Skeletal muscle tissue (tissue), 4 donors: ENCODE data around the gene TRIO. TPM values are rescaled to one million over a fixed set of nuclear protein-coding genes. Genes with fewer than 3 reads are reported as not detected.
A peak's percentile ranks its signal among the peaks of the same experiment; 100 is the strongest.

Experiments
- H3K27ac ChIP-seq: one replicate; pipeline ENCODE4 v1.7.0; 2013; ENCODE audit warnings: mild to moderate bottlenecking, low read depth, low read length, inconsistent platforms
- H3K27me3 ChIP-seq, 3 donors: one replicate each; pipeline ENCODE4 v1.7.0; 2013; ENCODE audit warnings: low read length in 3 of 3; ENCODE audit not compliant: control insufficient read depth in 3 of 3, insufficient read depth in 3 of 3
- H3K36me3 ChIP-seq, 3 donors: one replicate each; pipeline ENCODE4 v1.7.0; 2013; ENCODE audit warnings: low read length in 3 of 3; ENCODE audit not compliant: control insufficient read depth in 3 of 3, insufficient read depth in 3 of 3
- H3K4me1 ChIP-seq, 3 donors: one replicate each; pipeline ENCODE4 v1.7.0; 2013; ENCODE audit warnings: low read length in 3 of 3, mild to moderate bottlenecking in 3 of 3; ENCODE audit not compliant: control insufficient read depth in 3 of 3, insufficient read depth in 3 of 3
- H3K4me3 ChIP-seq, 3 donors: one replicate each; pipeline ENCODE4 v1.7.0; 2013; ENCODE audit warnings: low read length in 3 of 3
- H3K9ac ChIP-seq, 3 donors: one replicate each; pipeline ENCODE4 v1.7.0; 2013; ENCODE audit warnings: low read length in 3 of 3, mild to moderate bottlenecking in 3 of 3, moderate library complexity in 2 of 3, low read depth in 1 of 3
- H3K9me3 ChIP-seq, 3 donors: one replicate each; pipeline ENCODE4 v1.7.0; 2013; ENCODE audit warnings: low read length in 3 of 3; ENCODE audit not compliant: control insufficient read depth in 3 of 3
- total RNA-seq: library from RNA; depleted of rRNA; stranded (reverse); fragments of >200 nt; gene quantifications from one replicate; pipeline ENCODE4 v1.2.3, GENCODE V29; 2014
- donor health status: Osteomylitis.

The TRIO gene
- total RNA-seq, 1 donor from 2014 or later: 200 TPM

GRCh38 chr5:14218897-14219573 is 75.9 kb downstream of the TRIO start:
- Histone ChIP-seq H3K27me3 (no peaks in the 10 kb centered on the region), H3K27ac (no peak overlapping the region), H3K4me1 (peaks cover 41 to 55% (median 51%) of the 10 kb centered on the region in 3 donors), H3K4me3 (no peak overlapping the region), H3K36me3 (no peaks in the 10 kb centered on the region), H3K9me3 (no peaks in the 10 kb centered on the region), H3K9ac (peak overlapping the region in 1 of 3 donors; percentile 45)

DNA sequence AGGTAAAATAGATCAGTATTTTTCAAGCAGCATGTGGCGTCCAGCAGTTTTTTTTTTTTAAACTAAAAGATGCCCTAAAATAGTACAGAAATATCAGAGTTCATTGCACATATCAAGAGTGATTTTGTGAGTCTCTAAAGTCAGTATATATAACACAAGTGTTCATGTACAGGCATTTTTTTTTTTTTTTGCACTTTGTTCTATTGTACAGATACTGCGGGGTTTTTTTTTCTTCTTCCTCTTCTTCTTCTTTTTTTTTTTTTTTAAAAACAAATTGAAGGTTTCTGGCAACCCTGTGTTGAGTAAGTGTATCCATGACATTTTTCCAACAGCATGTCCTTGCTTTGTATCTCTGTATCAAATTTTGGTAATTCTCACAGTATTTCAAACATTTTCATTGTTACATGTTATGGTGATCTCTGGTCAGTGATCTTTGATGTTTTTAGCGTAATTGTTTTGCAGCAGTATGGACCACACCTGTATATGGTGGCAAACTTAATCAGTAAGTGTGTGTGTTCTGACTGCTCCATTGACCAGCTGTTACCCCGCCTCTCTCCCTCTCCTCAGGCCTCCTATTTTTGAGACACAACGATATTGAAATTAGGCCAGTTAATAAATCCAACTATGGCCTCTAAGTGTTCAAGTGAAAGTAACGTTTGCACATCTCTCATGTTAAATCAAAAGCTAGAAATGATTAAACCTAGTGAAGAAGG is 76.8 kb downstream of the TRIO start:
- Histone ChIP-seq H3K36me3 (no peaks in the 10 kb centered on the region), H3K4me1 (peaks cover 41 to 53% (median 51%) of the 10 kb centered on the region in 3 donors), H3K27ac (no peak overlapping the region), H3K9me3 (no peaks in the 10 kb centered on the region), H3K9ac (no peak overlapping the region), H3K27me3 (no peaks in the 10 kb centered on the region), H3K4me3 (no peak overlapping the region)

- Histone ChIP-seq H3K4me3 (no peak overlapping the region), H3K9ac (no peak overlapping the region), H3K9me3 (no peaks in the 10 kb centered on the region), H3K36me3 (no peaks in the 10 kb centered on the region), H3K4me1 (peaks cover 41 to 53% (median 51%) of the 10 kb centered on the region in 3 donors), H3K27me3 (no peaks in the 10 kb centered on the region), H3K27ac (no peak overlapping the region)
These were observed 77.5 kb downstream of the TRIO start for GRCh38 chr5:14220642-14221041.

DNA sequence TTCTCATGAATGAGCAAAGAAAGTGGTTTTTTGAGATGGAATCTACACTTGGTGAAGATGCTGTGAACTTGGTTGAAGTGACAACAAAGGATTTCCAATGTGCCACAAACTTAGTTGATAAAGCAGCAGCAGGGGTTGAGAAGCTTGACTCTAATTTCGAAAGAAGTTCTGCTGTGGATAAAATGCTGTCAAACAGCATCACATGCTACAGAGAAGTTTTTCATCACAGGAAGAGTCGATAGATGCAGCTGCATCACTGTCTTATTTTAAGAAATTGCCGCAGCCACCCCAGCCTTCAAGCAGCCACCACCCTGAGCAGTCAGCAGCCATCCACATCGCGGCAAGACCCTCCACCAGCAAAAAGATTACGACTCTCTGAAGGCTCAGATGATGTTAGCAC is 78.6 kb downstream of the TRIO start:
- Histone ChIP-seq H3K4me1 (peaks cover 37 to 50% (median 48%) of the 10 kb centered on the region in 3 donors), H3K36me3 (no peaks in the 10 kb centered on the region), H3K27me3 (no peaks in the 10 kb centered on the region), H3K9me3 (no peaks in the 10 kb centered on the region), H3K27ac (no peak overlapping the region), H3K4me3 (no peak overlapping the region), H3K9ac (no peak overlapping the region)

- Histone ChIP-seq H3K4me1 (peaks cover 37 to 50% (median 48%) of the 10 kb centered on the region in 3 donors), H3K27me3 (no peaks in the 10 kb centered on the region), H3K4me3 (no peak overlapping the region), H3K9ac (no peak overlapping the region), H3K27ac (no peak overlapping the region), H3K9me3 (no peaks in the 10 kb centered on the region), H3K36me3 (no peaks in the 10 kb centered on the region)
These were observed 79.1 kb downstream of the TRIO start for GRCh38 chr5:14222206-14222605.

DNA sequence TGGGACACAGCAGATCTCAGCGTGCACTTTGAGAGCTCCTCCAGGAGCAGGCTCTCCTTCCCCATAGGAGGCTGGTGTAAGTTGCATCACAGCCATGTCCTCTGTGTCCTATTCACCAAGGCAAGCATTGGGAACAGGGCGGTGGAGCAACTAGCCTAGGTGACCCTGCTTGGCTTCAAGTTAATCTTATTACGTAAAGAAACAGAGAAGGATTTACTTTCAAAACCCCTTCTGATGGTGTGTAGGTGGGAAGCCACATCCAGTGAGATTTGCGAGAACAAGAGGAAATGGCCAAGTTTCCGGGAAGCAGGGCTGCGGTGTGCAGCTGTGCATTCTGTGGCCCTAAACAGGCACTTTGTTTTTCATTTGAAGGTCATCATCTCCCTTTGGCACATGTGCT is 80.2 kb downstream of the TRIO start:
- no peak overlapping the region for H3K9ac ChIP-seq
- H3K36me3 ChIP-seq: no peaks in the 10 kb centered on the region
- H3K4me1 ChIP-seq: peaks cover 43 to 50% (median 47%) of the 10 kb centered on the region in 3 donors
- no peak overlapping the region for H3K4me3 ChIP-seq
- H3K9me3 ChIP-seq: no peaks in the 10 kb centered on the region
- peak overlapping the region; percentile 29 for H3K27ac ChIP-seq
- no peaks in the 10 kb centered on the region for H3K27me3 ChIP-seq

DNA sequence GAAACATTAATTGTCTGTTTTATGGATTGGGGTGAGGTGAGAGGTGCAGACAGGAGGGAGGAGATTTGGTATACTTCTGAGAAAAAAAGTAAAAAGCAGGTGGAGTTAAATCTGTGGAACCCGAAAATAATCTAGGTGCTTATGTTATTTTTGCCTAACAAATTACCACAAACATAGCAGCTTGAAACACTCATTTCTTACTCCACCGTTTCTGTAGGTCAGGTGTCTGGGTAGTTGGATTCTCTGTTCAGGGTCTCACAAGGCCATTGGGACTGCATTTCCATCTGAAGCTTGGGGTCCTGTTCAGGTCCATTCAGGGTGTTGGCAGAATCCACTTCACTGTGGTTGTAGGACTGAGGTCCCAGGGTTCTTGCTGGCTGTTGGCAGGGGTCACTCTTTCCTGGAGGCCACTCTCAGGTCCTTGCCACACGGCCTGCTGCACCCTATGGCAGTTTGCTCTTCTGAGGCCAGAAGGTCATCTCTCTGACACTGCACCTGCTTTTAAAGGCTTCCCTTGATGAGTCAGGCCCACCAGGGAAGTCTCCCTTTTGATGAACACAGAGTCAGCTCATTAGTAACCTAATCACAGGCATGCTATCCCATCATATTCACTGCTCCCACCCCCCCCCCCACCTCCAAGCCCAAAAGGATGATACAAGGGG is 82.2 kb downstream of the TRIO start:
- Histone ChIP-seq H3K4me3 (no peak overlapping the region), H3K27ac (no peak overlapping the region), H3K36me3 (no peaks in the 10 kb centered on the region), H3K9me3 (no peaks in the 10 kb centered on the region), H3K27me3 (no peaks in the 10 kb centered on the region), H3K9ac (no peak overlapping the region), H3K4me1 (peaks cover 37 to 45% (median 42%) of the 10 kb centered on the region in 3 donors)

GRCh38 chr5:14226149-14226548 is 83.0 kb downstream of the TRIO start:
- H3K9me3 ChIP-seq: no peaks in the 10 kb centered on the region
- no peak overlapping the region for H3K9ac ChIP-seq
- H3K27me3 ChIP-seq: no peaks in the 10 kb centered on the region
- H3K4me1 ChIP-seq: peaks cover 33 to 39% (median 35%) of the 10 kb centered on the region in 3 donors
- H3K36me3 ChIP-seq: no peaks in the 10 kb centered on the region
- H3K27ac ChIP-seq: no peak overlapping the region
- no peak overlapping the region for H3K4me3 ChIP-seq

DNA sequence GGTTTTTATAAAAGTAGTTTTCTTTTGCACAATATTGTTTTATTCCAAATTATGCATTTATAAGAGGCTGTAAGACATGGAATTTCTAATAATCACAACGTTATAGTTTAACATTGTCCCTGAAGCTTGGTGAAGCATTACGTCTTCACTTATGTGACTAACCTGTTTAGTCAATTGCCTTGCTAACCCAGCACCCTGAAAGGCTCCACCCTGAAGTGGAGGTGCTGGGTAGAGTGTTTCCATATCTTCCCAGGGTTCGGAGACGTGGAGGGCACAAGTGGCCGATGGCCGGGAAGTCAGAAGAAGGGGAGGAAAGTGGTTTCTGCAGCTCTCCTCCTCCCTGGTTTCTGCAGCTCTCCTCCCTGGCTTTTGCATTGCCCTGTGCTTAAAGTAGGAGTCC is 83.4 kb downstream of the TRIO start:
- Histone ChIP-seq H3K9me3 (no peaks in the 10 kb centered on the region), H3K27me3 (no peaks in the 10 kb centered on the region), H3K9ac (no peak overlapping the region), H3K4me1 (peaks cover 33 to 36% (median 33%) of the 10 kb centered on the region in 3 donors), H3K36me3 (no peaks in the 10 kb centered on the region), H3K4me3 (peak overlapping the region in 1 of 3 donors; percentile 6), H3K27ac (no peak overlapping the region)

DNA sequence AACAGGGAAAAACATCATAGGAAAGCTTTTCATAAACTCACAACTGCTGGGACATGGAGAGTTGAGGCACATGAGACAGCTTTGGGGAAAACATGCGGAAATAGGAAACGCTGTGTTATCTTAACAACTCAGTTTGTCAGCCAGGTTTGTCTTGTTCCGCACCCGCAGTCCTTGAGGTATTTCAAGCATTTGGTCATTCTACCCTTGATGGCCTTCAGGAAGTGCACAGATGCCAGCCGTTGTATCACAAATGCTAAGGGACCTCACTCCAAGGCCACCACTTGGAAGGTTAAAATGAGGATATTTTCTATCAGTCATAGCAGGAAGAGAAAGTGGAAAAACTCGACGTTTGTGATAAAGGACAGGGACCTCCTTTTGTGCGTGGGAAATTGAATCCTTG is 83.8 kb downstream of the TRIO start:
- peaks cover 31 to 36% (median 33%) of the 10 kb centered on the region in 3 donors for H3K4me1 ChIP-seq
- no peak overlapping the region for H3K27ac ChIP-seq
- H3K4me3 ChIP-seq: peak overlapping the region in 1 of 3 donors; percentile 6
- H3K9me3 ChIP-seq: no peaks in the 10 kb centered on the region
- H3K9ac ChIP-seq: no peak overlapping the region
- H3K36me3 ChIP-seq: no peaks in the 10 kb centered on the region
- no peaks in the 10 kb centered on the region for H3K27me3 ChIP-seq
